Measurements from ENCODE around the gene GMCL2.

GMCL2 gene

GRCh38 chr5:178206166-178207101 is 19.3 kb upstream of the GMCL2 start:
- Histone ChIP-seq H3K79me2 (ENCODE audit: insufficient read depth, low read length) (peaks cover 75% of the 10 kb centered on the region), H3K9me3 (ENCODE audit: insufficient read depth, low read length, severe bottlenecking) (no peaks in the 10 kb centered on the region), H3K9ac (ENCODE audit: low read depth, low read length) (peak overlapping the region; percentile 99), H3K27ac (ENCODE audit: low read length) (peak overlapping the region; percentile 89; the same call in 1 of the 2 replicates), H3K36me3 (ENCODE audit: insufficient read depth, low read length) (peaks cover 61% of the 10 kb centered on the region), H3K4me1 (ENCODE audit: insufficient read depth, low read length) (peaks cover 47% of the 10 kb centered on the region), H3K27me3 (ENCODE audit: insufficient read depth, low read length, poor library complexity) (no peaks in the 10 kb centered on the region), H4K20me1 (ENCODE audit: insufficient read depth, low read length) (peaks cover 62% of the 10 kb centered on the region), H3K4me3 (ENCODE audit: low read depth in 1 of 2, low read length in 2 of 2) (peak overlapping the region; percentile 49 to 65; a peak in 3 of 4 replicates), H2AFZ (ENCODE audit: low read depth, low read length) (no peak overlapping the region), H3K4me2 (ENCODE audit: insufficient read depth, low read length) (peak overlapping the region; percentile 83)
- DNase-seq (peak; percentile 34), ATAC-seq (ENCODE audit: insufficient read depth, low read depth) (no peak)
- TF ChIP-seq EZH2 (IDR thresholded peaks at IDR 0.05; ENCODE audit: borderline replicate concordance, low read depth, low read length, severe bottlenecking) (no peak), CTCF (IDR thresholded peaks at IDR 0.05; ENCODE audit: borderline replicate concordance, extremely low read depth, low read length, poor library complexity, severe bottlenecking) (no peak)

DNA sequence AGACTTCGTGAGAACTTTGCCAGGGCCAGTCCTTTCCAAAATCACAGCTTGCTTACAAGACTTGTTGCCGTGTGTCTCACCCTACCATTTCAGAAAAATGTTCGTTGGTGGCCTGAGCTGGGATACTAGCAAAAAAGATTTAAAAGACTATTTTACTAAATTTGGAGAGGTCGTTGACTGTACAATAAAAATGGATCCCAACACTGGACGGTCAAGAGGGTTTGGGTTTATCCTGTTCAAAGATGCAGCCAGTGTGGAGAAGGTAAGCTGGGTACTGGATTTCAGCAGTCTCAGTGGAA is 18.5 kb upstream of the GMCL2 start:
- H3K4me3 ChIP-seq (ENCODE audit: low read depth in 1 of 2, low read length in 2 of 2) = peak overlapping the region; percentile 49 to 65
- H3K9ac ChIP-seq (ENCODE audit: low read depth, low read length) = peak overlapping the region; percentile 99
- H3K9me3 ChIP-seq (ENCODE audit: insufficient read depth, low read length, severe bottlenecking) = no peaks in the 10 kb centered on the region
- peaks cover 56% of the 10 kb centered on the region for H4K20me1 ChIP-seq (ENCODE audit: insufficient read depth, low read length)
- no peak for TF ChIP-seq EZH2 (IDR thresholded peaks at IDR 0.05; ENCODE audit: borderline replicate concordance, low read depth, low read length, severe bottlenecking)
- TF ChIP-seq CTCF (IDR thresholded peaks at IDR 0.05; ENCODE audit: borderline replicate concordance, extremely low read depth, low read length, poor library complexity, severe bottlenecking) = no peak
- H3K27me3 ChIP-seq (ENCODE audit: insufficient read depth, low read length, poor library complexity) = no peaks in the 10 kb centered on the region
- DNase-seq (no peak), ATAC-seq (ENCODE audit: insufficient read depth, low read depth) (no peak)
- no peak overlapping the region for H2AFZ ChIP-seq (ENCODE audit: low read depth, low read length)
- peaks cover 69% of the 10 kb centered on the region for H3K79me2 ChIP-seq (ENCODE audit: insufficient read depth, low read length)
- peaks cover 54% of the 10 kb centered on the region for H3K36me3 ChIP-seq (ENCODE audit: insufficient read depth, low read length)
- H3K4me1 ChIP-seq (ENCODE audit: insufficient read depth, low read length) = peaks cover 47% of the 10 kb centered on the region
- H3K27ac ChIP-seq (ENCODE audit: low read length) = peak overlapping the region; percentile 89
- H3K4me2 ChIP-seq (ENCODE audit: insufficient read depth, low read length) = peak overlapping the region; percentile 83

DNA sequence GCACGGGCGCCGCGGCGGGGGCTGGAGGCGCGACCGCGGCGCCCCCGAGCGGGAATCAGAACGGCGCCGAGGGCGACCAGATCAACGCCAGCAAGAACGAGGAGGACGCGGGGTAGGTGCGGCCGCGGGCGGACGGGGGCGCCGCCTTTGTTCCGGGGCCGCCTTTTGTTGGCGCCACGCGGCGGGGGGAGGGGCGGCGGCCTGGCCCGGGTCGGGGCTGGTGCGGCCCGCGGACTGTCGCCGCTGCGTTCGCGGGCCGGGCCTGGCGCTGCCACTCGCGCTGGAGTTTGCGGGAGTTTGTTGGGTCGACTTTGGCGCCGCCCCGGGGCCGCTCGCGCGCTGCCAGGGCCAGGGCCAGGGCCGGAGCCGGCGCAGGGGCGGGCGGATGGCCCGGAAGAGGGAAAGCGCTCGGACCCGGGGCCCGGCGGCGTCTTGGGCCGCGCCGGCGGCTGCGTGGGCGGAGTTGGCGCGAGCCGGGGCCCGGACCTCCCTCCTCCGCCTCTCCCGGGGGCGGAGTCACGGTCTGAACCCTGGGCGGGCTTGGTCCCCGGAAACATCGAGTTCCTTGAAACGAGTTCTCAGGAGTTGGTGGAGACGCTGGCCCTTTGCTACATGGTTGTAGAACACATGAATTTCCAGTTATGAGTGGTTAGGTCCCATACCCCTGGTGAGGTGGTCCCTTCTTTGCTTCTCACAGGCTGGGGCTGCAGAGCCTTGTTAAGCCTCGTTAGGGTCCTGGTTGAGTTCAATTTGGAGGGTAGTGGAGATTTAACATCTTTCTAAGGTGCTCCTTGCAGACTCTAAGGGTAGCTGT is 18.0 kb upstream of the GMCL2 start:
- H3K27me3 ChIP-seq (ENCODE audit: insufficient read depth, low read length, poor library complexity) = no peaks in the 10 kb centered on the region
- ATAC-seq (ENCODE audit: insufficient read depth, low read depth) (peak; percentile 68), DNase-seq (peak; percentile 85)
- H3K4me2 ChIP-seq (ENCODE audit: insufficient read depth, low read length) = peak overlapping the region; percentile 83
- peak overlapping the region; percentile 49 to 65 for H3K4me3 ChIP-seq (ENCODE audit: low read depth in 1 of 2, low read length in 2 of 2)
- peak overlapping the region; percentile 89 for H3K27ac ChIP-seq (ENCODE audit: low read length)
- peaks cover 47% of the 10 kb centered on the region for H3K4me1 ChIP-seq (ENCODE audit: insufficient read depth, low read length)
- peaks cover 64% of the 10 kb centered on the region for H3K79me2 ChIP-seq (ENCODE audit: insufficient read depth, low read length)
- peaks cover 49% of the 10 kb centered on the region for H3K36me3 ChIP-seq (ENCODE audit: insufficient read depth, low read length)
- peak overlapping the region; percentile 99 for H3K9ac ChIP-seq (ENCODE audit: low read depth, low read length)
- no peaks in the 10 kb centered on the region for H3K9me3 ChIP-seq (ENCODE audit: insufficient read depth, low read length, severe bottlenecking)
- H2AFZ ChIP-seq (ENCODE audit: low read depth, low read length) = peak overlapping the region; percentile 62
- no peak for TF ChIP-seq EZH2 (IDR thresholded peaks at IDR 0.05; ENCODE audit: borderline replicate concordance, low read depth, low read length, severe bottlenecking)
- TF ChIP-seq CTCF (IDR thresholded peaks at IDR 0.05; ENCODE audit: borderline replicate concordance, extremely low read depth, low read length, poor library complexity, severe bottlenecking) = peak; percentile 3
- peaks cover 51% of the 10 kb centered on the region for H4K20me1 ChIP-seq (ENCODE audit: insufficient read depth, low read length)
